Loucy (cell line): ENCODE data around the gene PHC3.

Source experiments
- CTCF ChIP-seq: fragments of 200-600 bp; sonication (generic); conservative IDR thresholded peaks from 2 replicates; pipeline ENCODE4 v1.5.1; 2014; ENCODE audit warnings: mild to moderate bottlenecking, antibody characterized with exemption, low read length
- EZH2phosphoT487 ChIP-seq: fragments of 200-600 bp; IDR thresholded peaks from 2 replicates; pipeline ENCODE4 v1.6.1; 2018; ENCODE audit warnings: antibody characterized with exemption, mild to moderate bottlenecking, moderate library complexity, borderline replicate concordance

GRCh38 chr3:170075441-170076091, 106.0 kb downstream of the PHC3 start:
- TF ChIP-seq CTCF (no peak), EZH2phosphoT487 (no peak)
